Neural progenitor cell (in vitro differentiated cells): ENCODE data around the gene PCYOX1L.

Source experiments
- CTCF ChIP-seq: fragments of 200-600 bp; sonication (generic); IDR thresholded peaks from 2 replicates; pipeline ENCODE4 v1.5.1; 2017; ENCODE audit warnings: antibody characterized with exemption, mild to moderate bottlenecking
- EZH2 ChIP-seq: fragments of 200-600 bp; sonication (generic); IDR thresholded peaks from 2 replicates; pipeline ENCODE4 v1.6.1; 2017; ENCODE audit warnings: antibody characterized with exemption, mild to moderate bottlenecking, moderate library complexity

- TF ChIP-seq CTCF (no peak), EZH2 (no peak)
These were observed 23.6 kb downstream of the PCYOX1L start for GRCh38 chr5:149381261-149381985.
